Measurements from ENCODE around the gene ADAMTS3. TPM values are rescaled to one million over a fixed set of nuclear protein-coding genes. Genes with fewer than 3 reads are reported as not detected.

The ADAMTS3 gene
- total RNA-seq, 1 donor from 2014 or later: 0.35 TPM

DNA sequence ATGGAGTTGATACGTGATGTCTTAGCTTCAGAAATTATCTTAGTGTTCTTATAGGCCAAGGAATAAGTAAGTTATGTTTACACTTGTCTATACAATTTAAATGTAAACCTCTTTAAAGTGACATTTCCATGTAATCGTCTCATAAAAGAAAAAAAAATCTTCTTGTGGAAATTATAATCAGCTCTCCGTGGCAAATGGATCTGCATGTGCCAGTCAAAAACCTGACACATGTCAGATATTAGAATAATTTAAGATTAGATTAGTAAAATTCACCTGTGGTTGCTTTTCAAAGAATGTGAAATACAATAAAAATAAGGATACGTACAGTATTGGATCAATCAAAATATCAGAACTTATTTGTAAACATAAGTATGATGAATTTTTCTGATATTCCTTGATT lies 263.9 kb downstream of the ADAMTS3 start:
- DNase-seq (ENCODE audit: low spot score): no peak
- no peak for ATAC-seq

- DNase-seq (ENCODE audit: low spot score) (no peak), ATAC-seq (peak; percentile 94)
Observed at GRCh38 chr4:72302981-72303704, 265.9 kb downstream of the ADAMTS3 start.

GRCh38 chr4:72301759-72302158 lies 267.3 kb downstream of the ADAMTS3 start:
- DNase-seq (ENCODE audit: low spot score) (no peak), ATAC-seq (no peak)

GRCh38 chr4:72300126-72300525 lies 268.9 kb downstream of the ADAMTS3 start:
- DNase-seq (ENCODE audit: low spot score) (no peak), ATAC-seq (no peak)

DNA sequence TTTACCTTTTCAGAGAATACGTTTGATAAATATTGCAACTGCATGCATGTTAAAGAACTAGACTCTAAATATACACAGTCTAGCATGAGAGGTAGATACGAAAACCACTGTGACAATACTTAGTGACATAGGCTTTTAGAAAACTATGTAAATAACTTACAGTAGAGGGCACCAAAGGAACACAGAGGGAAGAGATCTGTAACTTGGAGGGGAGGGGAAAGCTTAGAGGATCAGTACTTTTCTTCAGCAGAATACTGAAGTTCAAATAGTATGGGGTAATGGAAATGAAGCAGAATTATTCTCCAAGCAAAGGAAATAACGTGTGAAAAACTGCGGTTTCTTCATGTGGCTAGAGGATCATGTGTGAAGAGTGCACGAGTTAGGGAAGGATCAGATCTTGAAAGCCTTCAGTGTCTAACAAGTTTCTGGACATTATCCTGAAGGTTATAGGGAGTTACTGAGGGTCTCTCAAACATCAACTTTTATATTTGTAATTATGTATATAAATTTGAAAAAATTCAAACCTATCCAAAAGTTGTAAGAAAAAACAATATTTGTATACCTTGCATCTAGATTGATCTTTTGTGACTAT lies 273.0 kb downstream of the ADAMTS3 start:
- no peak for DNase-seq (ENCODE audit: low spot score)
- ATAC-seq: peak; percentile 93

- DNase-seq (ENCODE audit: low spot score): no peak
- no peak for ATAC-seq
Observed at GRCh38 chr4:72290737-72291136, 278.3 kb downstream of the ADAMTS3 start.

DNA sequence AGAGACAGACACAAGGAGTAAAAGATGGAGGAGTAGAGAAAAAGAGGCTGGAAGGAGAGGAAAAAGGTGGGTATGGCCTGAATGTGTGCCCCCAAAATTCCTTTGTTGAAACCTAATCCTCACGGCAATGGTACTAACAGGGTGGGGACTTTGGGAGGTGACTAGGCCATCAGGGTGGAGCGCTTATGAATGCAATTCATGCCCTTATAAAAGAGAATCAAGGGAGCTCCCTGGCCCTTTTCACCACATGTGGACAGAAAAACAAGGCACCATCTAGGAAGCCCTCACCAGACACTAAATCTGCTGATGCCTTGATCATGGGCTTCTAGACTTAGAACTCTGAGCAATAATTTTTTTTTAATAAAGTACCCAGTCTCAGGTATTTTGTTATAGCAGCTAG lies 282.1 kb downstream of the ADAMTS3 start:
- DNase-seq (ENCODE audit: low spot score) (no peak), ATAC-seq (no peak)

GRCh38 chr4:72286185-72286584 lies 282.8 kb downstream of the ADAMTS3 start:
- ATAC-seq (peak; percentile 54), DNase-seq (ENCODE audit: low spot score) (no peak)

DNA sequence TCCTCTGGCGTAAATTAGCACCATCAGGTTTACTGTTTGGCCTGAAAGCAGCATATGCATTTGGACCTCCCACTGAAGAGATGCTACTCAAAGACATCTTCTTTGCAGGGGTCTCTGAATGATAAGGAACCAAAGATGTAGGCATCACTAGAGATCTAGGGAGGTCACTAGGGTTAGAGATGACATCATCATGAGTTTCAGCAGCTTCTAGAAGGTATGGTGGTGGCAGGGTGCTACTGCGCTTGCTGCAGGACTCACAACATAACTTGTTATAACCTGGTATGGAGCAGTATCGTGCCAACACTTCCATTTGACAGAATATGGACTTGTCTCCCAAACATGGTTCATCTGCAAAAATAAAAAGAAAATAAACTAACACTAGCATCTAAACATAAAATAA lies 285.7 kb downstream of the ADAMTS3 start:
- no peak for DNase-seq (ENCODE audit: low spot score)
- no peak for ATAC-seq

- ATAC-seq (no peak), DNase-seq (ENCODE audit: low spot score) (no peak)
Observed at GRCh38 chr4:72280252-72280651, 288.8 kb downstream of the ADAMTS3 start.

- ATAC-seq: no peak
- DNase-seq (ENCODE audit: low spot score): no peak
Observed at GRCh38 chr4:72275381-72275780, 293.6 kb downstream of the ADAMTS3 start.

- DNase-seq (ENCODE audit: low spot score) (no peak), ATAC-seq (no peak)
Observed at GRCh38 chr4:72274251-72274650, 294.8 kb downstream of the ADAMTS3 start.

GRCh38 chr4:72255269-72255668 lies 313.8 kb downstream of the ADAMTS3 start:
- ATAC-seq (no peak), DNase-seq (ENCODE audit: low spot score) (no peak)

DNA sequence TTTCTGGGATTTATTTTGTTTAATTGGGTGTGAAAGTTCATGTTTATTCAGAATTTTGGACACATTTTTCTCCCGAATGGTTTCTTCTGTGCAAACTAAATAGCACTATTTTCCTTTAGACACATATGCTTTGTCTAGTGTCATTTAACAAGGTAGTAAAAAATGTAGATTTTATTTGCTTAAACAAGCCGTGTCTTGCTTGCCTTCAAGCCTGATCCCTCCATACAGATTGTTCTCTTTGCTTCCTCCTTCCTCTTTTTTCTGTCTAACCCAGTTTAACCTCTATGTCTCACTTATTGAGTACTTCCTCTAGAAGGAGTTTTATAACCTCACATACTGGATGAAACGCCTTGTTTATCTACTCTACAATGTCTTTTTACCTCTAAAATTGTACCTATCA lies 325.4 kb downstream of the ADAMTS3 start:
- ATAC-seq (no peak), DNase-seq (ENCODE audit: low spot score) (no peak)

- ATAC-seq (no peak), DNase-seq (ENCODE audit: low spot score) (no peak)
Observed at GRCh38 chr4:72239487-72240116, 329.4 kb downstream of the ADAMTS3 start.
